HG03469 (cell line): Measurements from ENCODE around the gene LRRC23.
A peak's percentile ranks its signal among the peaks of the same experiment; 100 is the strongest.
"Not testable (repeated sequence)": the region's sequence is repeated elsewhere in the genome, so short reads cannot be mapped to it uniquely, and the experiment has no call there.

ENCODE experiments used
- ATAC-seq: cut with Tn5 transposase; IDR thresholded peaks from one replicate; pipeline ENCODE4 v1.9.1; 2021; ENCODE audit warnings: mild to moderate bottlenecking, moderate library complexity, moderate number of reproducible peaks; ENCODE audit not compliant: unreplicated experiment

LRRC23 gene, protein sequence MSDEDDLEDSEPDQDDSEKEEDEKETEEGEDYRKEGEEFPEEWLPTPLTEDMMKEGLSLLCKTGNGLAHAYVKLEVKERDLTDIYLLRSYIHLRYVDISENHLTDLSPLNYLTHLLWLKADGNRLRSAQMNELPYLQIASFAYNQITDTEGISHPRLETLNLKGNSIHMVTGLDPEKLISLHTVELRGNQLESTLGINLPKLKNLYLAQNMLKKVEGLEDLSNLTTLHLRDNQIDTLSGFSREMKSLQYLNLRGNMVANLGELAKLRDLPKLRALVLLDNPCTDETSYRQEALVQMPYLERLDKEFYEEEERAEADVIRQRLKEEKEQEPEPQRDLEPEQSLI

DNA sequence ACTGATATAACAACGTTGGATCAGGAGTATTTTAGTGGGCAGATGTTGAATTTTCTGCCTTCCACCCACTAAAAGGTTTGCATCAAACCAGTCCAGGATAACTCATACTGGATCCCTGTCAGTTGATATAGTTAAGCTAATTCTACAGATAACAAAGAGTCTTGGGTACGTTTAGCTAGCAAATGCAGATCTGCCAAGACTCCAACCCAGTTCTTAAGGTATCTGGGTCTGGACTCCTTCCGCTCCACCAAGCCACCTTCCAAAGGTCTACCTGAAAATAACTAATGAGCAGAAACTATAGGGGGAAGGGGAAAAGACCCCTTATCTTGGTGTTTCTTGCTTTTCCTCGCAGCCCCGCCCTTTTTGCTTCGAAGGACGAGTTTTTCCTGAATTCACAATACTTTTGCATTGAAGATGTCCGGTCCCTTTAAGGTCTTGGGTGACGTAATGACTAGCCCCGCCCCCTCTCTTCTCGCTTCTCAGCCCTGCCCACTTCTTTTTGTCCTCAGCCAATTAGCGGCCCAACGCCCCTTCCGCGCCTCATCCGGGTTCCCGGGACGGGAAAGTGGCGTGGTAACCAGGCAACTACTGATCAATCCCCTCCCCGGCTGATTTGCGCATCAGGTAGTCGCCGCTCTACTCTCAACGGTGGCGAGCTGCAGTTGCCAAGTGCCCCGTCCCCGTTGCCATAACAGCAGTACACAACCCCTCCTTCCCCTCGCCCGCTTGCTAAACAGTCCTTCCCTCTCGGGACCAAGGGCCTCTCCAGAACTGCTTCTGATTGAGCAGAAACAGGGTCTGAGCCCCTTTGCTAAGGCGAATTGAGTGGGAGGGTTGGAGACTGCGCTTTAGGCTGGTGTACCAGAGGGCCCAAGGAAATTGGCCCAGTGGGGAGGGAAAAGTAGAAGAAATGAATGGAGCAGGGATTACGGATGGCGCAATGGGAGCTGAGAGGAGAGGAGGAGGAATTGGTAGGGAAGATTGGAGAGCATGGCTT, at the start of gene LRRC23:
Gene LRRC23, plus strand, starts transcription at position 543 of the 997 bp plus-strand sequence. CDS start 812 bp downstream, outside the sequence.
- no peak for ATAC-seq

DNA sequence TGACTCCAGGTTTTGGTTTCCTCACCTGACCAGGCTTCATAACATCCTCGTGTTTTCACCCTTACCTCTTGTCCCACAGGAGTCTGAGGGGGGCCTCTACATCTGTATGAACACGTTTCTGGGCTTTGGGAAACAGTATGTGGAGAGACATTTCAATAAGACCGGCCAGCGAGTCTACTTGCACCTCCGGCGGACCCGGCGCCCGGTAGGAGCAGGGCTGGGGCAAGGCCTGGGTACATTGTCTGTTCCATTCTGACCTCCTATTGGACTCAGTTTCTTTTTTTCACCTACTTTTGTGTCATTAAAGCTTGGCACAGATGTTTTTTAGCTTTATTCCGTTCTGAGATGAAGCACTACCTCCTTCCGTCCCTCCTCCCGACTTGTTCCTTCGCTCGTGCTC, 49.3 kb upstream of the LRRC23 start:
- no peak for ATAC-seq

DNA sequence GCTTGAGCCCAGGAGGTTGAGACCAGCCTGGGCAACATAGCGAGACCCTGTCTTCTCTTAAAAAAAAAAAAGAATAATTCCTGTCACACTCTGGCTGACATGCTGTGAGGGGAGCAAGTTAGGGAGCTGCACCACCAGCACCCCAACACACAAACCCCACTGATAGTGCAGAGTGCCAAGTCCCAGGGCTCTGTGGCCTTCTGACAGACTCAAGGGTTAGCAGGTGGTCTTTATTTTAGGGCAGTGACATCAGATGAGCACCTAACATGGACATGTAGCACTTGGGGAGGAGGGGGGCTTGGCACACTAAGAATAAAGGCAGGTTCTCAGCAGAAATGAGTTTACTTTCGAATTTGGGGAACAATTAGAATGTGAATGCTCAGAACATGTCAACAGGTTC, 45.8 kb upstream of the LRRC23 start:
- ATAC-seq: no peak

DNA sequence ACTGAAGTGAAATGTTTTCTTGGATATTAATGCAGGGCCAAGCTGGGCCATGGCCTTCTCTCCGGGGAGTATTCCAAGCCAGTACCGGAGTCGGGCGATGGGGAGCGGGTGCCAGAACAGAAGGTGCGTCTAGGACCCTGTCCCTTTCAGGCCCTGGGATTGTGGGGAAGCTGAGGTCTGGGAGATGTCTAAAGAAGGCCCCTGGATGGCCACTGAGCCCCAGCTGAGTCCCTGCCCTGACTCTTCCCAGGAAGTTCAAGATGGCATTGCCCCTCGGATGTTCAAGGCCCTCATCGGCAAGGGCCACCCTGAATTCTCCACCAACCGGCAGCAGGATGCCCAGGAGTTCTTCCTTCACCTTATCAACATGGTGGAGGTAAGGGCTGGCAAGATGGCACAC, 44.5 kb upstream of the LRRC23 start:
- ATAC-seq: no peak

DNA sequence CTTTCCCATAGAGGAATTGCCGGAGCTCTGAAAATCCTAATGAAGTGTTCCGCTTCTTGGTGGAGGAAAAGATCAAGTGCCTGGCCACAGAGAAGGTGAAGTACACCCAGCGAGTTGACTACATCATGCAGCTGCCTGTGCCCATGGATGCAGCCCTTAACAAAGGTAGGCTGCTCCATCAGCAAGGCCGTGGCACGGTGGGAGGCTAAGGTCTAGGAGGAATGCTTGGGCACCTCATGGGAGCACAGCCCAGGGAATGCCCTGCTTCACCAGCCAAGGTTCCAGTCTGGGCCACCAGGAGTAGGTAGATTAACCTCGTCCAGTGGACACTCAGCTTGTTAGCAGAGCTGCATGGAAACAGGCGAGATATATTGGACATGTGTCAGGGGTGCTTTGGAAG, 43.7 kb upstream of the LRRC23 start:
- ATAC-seq: no peak

DNA sequence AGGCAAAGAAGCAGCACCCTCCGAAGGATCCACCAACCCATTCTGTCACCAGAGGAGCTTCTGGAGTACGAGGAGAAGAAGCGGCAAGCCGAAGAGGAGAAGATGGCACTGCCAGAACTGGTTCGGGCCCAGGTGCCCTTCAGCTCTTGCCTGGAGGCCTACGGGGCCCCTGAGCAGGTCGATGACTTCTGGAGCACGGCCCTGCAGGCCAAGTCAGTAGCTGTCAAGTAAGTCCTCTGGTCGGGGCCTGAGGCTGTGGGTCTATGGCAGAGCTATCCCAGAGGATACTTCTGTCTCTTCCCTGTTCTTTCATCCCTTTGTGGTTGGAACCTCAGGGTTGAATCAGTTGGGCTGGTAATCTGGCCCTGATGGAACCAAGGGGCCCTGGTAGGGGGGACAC, 43.2 kb upstream of the LRRC23 start:
- no peak for ATAC-seq

DNA sequence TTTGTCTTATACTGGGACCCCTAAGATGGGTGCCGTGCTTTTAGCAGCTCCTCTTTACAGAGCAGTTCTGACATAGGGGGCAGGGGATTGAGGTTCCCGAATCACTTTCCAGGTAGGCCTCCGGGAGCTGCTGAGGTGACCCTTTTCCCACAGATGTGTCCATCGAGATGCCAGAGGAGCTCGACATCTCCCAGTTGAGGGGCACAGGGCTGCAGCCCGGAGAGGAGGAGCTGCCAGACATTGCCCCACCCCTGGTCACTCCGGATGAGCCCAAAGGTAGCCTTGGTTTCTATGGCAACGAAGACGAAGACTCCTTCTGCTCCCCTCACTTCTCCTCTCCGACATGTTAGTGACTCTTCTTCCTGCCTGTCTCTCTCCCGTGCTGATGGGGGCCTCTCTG, 41.6 kb upstream of the LRRC23 start:
- ATAC-seq: no peak

DNA sequence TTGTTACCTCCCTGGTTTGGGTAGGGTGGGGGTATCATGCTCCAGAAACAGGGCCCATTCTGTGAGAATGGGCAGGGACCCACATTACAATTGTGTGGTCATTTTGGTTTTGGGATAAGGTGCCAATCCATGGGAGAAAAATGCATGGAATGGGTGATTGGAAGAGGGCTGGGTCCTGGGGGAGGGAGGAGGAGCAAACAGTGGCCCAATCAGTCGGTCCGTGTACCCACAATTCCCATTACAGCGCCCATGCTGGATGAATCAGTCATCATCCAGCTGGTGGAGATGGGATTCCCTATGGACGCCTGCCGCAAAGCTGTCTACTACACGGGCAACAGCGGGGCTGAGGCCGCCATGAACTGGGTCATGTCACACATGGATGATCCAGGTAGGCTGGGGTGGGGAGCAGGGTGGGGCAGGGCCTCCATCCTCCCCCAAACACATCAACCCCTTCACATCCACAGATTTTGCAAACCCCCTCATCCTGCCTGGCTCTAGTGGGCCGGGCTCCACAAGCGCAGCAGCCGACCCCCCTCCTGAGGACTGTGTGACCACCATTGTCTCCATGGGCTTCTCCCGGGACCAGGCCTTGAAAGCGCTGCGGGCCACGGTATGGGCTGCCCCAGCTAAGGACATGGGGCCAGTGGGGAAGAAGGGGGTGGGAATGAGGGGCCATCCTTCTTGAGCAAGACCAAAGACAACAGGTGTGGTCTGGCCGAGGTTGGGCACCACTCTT, 40.9 kb upstream of the LRRC23 start:
- ATAC-seq: no peak

DNA sequence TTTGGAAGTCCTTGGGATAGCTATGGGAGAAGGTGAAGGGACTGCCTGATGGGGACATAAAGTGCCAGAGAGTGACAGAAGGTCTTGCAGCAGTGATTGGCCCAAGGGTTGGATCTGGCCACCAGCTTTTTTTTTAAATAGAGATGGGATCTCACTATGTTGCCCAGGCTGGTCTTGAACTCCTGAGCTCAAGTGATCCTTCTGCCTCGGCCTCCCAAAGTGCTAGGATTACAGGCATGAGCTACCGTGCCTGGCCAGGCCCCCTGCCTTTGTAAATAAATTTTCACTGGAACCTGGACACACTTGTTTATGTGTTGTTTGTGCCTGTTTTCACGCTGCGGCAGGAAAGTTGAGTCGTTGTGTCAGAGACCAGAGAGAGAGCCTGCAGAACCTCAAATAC, 39.3 kb upstream of the LRRC23 start:
- not testable (repeated sequence) for ATAC-seq

DNA sequence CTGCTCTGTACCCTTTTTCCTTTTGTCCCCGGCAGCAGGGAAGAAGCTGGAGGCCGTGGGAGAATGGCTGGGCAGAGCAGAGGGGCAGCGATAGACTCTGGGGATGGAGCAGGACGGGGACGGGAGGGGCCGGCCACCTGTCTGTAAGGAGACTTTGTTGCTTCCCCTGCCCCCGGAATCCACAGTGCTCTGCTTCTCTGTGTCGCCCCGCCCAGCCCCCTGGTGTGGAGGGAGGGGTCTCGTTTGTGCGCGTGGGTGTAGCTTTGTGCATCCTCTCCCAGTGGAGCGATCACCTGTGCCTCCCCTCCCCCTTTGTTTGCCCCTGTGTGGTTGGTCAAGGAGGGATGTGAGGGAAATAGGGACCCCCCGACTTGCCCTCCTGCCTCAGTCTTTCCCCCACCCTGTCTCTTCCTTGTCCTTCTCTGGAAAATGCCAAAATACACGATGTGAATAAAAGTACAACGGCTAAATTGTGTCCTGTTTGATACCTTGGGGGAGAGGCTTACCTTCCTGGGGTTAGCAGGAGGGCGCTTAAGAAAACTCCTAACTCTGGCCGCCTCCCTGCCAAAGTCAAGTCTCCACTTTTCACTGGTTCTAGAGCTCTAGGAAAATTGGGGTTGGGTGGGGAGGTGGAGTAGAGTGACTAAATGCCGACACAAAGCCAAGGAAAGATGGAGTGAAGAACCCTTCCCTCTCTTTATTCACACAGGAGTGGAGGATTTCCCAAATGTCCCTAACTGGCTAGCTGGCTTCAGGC, 38.3 kb upstream of the LRRC23 start:
- ATAC-seq: no peak

DNA sequence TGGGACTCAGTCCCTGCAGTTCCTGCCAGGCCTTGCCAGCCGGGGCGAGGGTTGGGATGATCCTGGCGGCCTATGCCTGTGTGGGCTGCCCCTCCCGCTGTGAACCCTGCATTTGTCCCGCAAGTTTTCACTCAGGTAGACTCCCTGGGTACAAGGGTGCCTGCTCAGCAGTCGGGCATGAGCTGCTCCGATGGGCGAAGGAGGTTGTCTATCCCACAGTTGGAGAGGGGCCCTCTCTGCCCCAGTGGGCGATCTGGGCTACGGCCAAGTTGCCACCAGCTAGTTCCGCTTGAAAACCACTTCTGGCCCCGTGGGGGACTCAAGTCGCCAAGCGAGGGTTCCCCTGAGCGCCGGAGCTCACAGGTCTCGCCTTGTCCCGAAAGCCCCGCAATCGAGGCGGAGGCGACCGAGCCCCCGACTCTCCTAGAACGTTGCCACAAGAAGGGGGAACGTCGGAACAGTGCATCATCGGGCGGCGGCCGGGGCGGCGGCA, 37.7 kb upstream of the LRRC23 start:
- ATAC-seq: peak; percentile 11

DNA sequence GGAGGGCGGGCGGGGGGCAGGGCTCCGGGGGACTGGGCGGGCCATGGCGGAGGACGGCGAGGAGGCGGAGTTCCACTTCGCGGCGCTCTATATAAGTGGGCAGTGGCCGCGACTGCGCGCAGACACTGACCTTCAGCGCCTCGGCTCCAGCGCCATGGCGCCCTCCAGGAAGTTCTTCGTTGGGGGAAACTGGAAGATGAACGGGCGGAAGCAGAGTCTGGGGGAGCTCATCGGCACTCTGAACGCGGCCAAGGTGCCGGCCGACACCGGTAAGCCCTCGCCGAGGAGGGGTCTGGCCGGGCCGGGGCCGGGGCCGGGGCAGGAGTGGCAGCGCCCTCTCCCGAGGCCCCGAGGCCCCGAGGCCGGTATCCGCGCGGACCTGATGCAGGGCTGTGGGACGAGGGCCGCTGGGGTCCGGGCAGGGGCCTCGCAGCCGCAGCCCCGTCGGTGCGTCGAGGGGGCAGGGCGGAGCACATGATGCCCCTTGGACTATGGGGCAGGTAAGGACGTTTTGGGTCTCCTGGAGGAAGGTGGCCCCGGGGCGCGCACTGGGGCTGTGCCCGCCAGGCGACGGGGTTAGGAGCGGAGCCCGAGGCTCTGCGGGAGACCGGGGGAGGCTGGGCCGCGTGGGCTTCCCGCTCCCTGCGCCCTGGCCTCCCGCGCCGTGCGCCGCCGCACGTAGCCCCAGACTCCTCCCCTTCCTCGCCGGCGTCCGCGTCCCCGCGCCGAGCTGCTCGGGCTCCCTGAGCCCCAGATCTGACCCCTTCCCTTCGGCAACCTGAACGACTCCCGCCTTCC, 37.0 kb upstream of the LRRC23 start, which contains the start of gene TPI1:
Gene TPI1, plus strand, starts transcription at position 119 of the 798 bp plus-strand sequence. Its CDS starts 36 bp downstream, at position 155.
- ATAC-seq: peak; percentile 34

DNA sequence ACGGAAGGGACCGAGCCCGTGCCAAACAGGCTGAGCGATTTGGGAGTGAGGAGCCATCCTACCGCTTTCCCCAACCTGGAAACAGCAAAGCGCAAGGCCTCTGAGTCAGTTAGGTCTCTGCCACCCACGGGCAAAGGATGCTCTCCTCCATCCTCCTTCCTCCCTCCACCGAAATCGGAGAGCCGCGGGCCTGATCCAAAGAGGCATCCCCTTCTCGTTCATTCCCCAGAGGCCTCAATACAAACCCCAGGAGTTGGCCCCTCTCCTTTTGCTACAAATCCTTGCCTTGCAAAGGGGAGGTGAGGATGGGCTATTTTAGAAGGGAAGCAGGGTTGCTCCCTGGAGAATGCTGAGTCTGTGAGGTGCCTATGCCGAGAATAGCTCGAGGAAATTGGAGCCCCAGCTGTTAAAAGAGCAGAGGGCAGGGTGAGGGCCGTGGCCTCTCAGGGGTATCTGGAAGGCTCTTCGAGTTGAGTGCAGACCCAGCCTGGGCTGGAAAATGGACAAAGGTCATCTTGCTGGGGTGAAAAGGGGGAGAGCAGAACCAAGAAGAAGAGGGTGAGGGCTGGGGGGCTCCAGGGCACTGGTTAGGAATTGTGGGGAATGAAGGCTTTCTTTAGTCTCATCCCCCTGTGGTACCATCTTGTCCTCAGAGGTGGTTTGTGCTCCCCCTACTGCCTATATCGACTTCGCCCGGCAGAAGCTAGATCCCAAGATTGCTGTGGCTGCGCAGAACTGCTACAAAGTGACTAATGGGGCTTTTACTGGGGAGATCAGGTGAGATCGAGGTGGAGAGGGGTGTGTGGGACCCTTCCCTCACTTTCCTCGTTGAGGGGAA, 36.2 kb upstream of the LRRC23 start:
- no peak for ATAC-seq

DNA sequence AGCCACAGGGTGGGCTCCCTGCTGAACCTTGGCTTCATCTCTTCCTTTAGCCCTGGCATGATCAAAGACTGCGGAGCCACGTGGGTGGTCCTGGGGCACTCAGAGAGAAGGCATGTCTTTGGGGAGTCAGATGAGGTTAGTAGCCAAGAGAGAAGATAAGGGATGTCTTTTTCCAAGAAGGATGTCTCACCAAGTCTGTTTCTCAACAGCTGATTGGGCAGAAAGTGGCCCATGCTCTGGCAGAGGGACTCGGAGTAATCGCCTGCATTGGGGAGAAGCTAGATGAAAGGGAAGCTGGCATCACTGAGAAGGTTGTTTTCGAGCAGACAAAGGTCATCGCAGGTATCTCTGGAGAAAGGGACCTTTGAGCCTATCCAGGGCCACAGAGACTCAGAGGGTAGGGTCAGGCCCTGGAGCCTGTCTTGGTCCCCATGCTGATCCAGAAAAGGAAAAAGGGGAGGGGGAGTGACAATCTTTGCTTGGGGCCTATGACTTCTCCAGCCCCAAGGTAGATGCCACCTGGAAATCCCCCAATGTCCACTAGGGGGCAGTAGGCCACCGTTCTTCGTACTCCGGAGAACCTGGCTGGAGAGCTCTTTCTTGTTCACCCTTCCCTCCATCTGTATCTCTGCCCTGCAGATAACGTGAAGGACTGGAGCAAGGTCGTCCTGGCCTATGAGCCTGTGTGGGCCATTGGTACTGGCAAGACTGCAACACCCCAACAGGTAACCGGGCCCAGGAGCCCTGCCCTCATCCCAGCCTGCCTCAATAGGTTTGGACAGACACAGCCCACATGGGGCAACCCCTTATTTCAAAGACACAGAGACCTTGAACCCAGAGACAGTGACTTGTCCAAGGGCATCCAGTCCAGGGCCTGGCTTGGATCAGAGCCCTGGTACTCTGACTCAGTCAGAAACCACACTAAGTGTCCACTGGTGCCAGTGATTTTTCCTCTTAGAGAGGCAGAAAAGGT, 35.3 kb upstream of the LRRC23 start:
- ATAC-seq: no peak

DNA sequence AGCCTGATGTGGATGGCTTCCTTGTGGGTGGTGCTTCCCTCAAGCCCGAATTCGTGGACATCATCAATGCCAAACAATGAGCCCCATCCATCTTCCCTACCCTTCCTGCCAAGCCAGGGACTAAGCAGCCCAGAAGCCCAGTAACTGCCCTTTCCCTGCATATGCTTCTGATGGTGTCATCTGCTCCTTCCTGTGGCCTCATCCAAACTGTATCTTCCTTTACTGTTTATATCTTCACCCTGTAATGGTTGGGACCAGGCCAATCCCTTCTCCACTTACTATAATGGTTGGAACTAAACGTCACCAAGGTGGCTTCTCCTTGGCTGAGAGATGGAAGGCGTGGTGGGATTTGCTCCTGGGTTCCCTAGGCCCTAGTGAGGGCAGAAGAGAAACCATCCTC, 34.3 kb upstream of the LRRC23 start:
- not testable (repeated sequence) for ATAC-seq

DNA sequence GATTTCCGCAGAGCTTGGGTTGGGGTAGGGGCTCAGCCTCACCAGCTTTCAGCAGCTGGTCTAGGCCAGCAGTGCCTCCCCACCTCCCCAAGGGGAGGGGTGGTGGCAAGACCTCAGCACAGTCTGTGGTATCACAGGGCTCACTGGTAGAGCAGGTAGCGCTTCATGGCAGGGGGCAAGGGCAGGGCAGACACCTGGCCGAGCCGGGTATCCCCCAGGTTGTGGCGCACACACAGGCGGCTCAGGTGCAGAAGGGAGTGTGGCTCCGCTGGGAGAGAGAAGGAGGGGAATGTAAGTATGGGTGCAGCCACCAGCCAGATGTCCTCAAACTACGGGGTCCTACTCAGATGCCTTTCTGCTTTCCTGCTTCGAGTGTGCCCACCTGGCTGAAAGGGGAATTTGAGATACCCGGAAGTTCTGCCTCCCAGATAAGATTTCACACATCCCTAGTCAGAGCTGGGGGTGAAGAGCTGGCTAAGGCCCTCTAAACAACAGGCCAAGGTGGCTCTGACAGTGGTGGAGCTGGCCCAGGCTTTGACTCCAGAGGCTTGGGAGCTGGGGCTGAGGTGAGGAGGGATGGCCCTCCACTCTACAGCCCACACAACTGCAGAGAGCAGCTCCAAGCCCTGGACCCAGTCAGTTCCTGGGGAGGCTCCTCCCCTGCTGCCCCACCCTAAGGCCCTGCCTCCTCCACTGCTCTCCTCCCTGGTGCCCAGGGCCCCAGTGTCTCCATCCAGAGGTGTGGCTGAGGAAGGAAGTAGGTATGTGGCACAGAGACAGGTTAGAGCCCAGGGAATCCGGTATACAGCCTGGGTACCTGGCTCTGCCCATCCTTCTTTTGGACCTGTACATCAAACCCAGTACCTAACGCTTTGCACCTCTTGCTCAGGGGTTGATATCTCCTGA, 33.3 kb upstream of the LRRC23 start:
- no peak for ATAC-seq
